HepG2 (cell line): Measurements from ENCODE around the gene TMEM158. TPM values are rescaled to one million over a fixed set of nuclear protein-coding genes. Genes with fewer than 3 reads are reported as not detected.

Source experiments
- ATAC-seq: fragments of 200-7000 bp; cut with Tn5 transposase; 3 replicates; pipeline ENCODE4 v1.9.1; 2020; ENCODE audit warnings: mild to moderate bottlenecking, moderate library complexity
- BruUV-seq: library from RNA; stranded (reverse); fragments of 400-500 nt; replicated peaks from 2 replicates; lab custom pipeline; 2021; lab: Mats Ljungman, UMichigan
- CTCF ChIA-PET: fragments of 300-600 bp; formaldehyde crosslinking; extraction: SDS; loops from one replicate; lab custom pipeline; 2021; ENCODE audit warnings: low total read pairs, inconsistent platforms, low intra/inter-chr PET ratio; lab: Yijun Ruan, JAX
- POLR2A ChIA-PET: fragments of 350-600 bp; sonication (Branson Sonifier 250); formaldehyde crosslinking; loops from one replicate; lab custom pipeline; 2020; ENCODE audit warnings: antibody characterized with exemption, inconsistent platforms; lab: Yijun Ruan, JAX
- DNase-seq: peaks from one replicate; pipeline ENCODE4 v3.0.0-alpha.2; 2015; ENCODE audit warnings: low spot score
- FAIRE-seq: peaks from 3 replicates; lab custom pipeline; 2011; peaks lifted over from hg19 to GRCh38; lab: Jason Lieb, UNC
- H2AFZ ChIP-seq: one replicate; pipeline ENCODE4 v1.6.1; 2011; ENCODE audit warnings: low read length, inconsistent platforms
- H3K27ac ChIP-seq: fragments of 300-600 bp; 3 replicates; pipeline ENCODE4 v1.8.0; 2011; ENCODE audit warnings: mixed run types, mild to moderate bottlenecking, mixed read lengths, low read length, inconsistent platforms; ENCODE audit not compliant: insufficient read depth; ENCODE audit errors: extremely low read length
- H3K27me3 ChIP-seq, 2 experiments: fragments of 200-600 bp in 1 of 2; 2 replicates in 1 of 2; 3 replicates in 1 of 2; pipeline versions ENCODE4 v1.6.0 to v1.8.0; 2011; ENCODE audit warnings: low read length in 2 of 2, mild to moderate bottlenecking in 2 of 2, moderate library complexity in 2 of 2, inconsistent platforms in 1 of 2; ENCODE audit not compliant: insufficient read depth in 2 of 2, control insufficient read depth in 1 of 2
- H3K36me3 ChIP-seq, 2 experiments: fragments of 200-600 bp in 1 of 2; replicated peaks in 1 of 2; 2 replicates in 1 of 2; 3 replicates in 1 of 2; pipeline versions ENCODE4 v1.5.1 to v1.8.0; 2011; ENCODE audit warnings: low read length in 2 of 2, inconsistent platforms in 1 of 2; ENCODE audit not compliant: insufficient read depth in 2 of 2, control insufficient read depth in 1 of 2
- H3K4me1 ChIP-seq: 2 replicates; pipeline ENCODE4 v1.5.1; 2012; ENCODE audit warnings: low read length, inconsistent platforms; ENCODE audit not compliant: insufficient read depth
- H3K4me2 ChIP-seq: 2 replicates; pipeline ENCODE4 v1.6.0; 2011; ENCODE audit warnings: low read depth, low read length, inconsistent platforms
- H3K4me3 ChIP-seq, 3 experiments: fragments of 200-600 bp in 1 of 3; sonication (generic), shearing (Covaris generic) in 1 of 3; replicated peaks in 1 of 3; 2 replicates each; pipeline ENCODE4 v1.5.1; 2011 to 2016; ENCODE audit warnings: low read length in 3 of 3, inconsistent platforms in 2 of 3, low read depth in 2 of 3, mild to moderate bottlenecking in 2 of 3, control low read depth in 1 of 3, mixed read lengths in 1 of 3; ENCODE audit not compliant: insufficient read depth in 1 of 3
- H3K79me2 ChIP-seq: one replicate; pipeline ENCODE4 v1.6.1; 2011; ENCODE audit warnings: low read length, inconsistent platforms; ENCODE audit not compliant: insufficient read depth
- H3K9ac ChIP-seq: 2 replicates; pipeline ENCODE4 v1.6.0; 2011; ENCODE audit warnings: mild to moderate bottlenecking, low read depth, low read length, inconsistent platforms; ENCODE audit not compliant: insufficient read depth
- H3K9me3 ChIP-seq: 2 replicates; pipeline ENCODE4 v1.5.1; 2012; ENCODE audit warnings: mild to moderate bottlenecking, low read length
- H4K20me1 ChIP-seq: 2 replicates; pipeline ENCODE4 v1.6.0; 2011; ENCODE audit warnings: inconsistent platforms, mild to moderate bottlenecking, low read length, moderate library complexity; ENCODE audit not compliant: insufficient read depth
- CEBPG ChIP-seq: IDR thresholded peaks from 2 replicates; pipeline ENCODE4 v1.6.1; 2016
- CENPBD1 ChIP-seq: sonication (generic); formaldehyde crosslinking; IDR thresholded peaks from 2 replicates; pipeline ENCODE4 v1.8.0; 2022; ENCODE audit warnings: missing genetic modification reagents, low read depth, mild to moderate bottlenecking, borderline replicate concordance
- FOXA1 ChIP-seq, 2 experiments: fragments of 450-650 bp in 1 of 2; sonication (generic) in 1 of 2; formaldehyde crosslinking in 1 of 2; IDR thresholded peaks; 2 replicates each; pipeline versions ENCODE4 v1.4.0 to v1.6.1; 2016 to 2020; ENCODE audit warnings: missing genetic modification reagents in 1 of 2
- HOXA3 ChIP-seq: sonication (generic); formaldehyde crosslinking; IDR thresholded peaks from 2 replicates; pipeline ENCODE4 v1.5.0; 2020; ENCODE audit warnings: missing genetic modification reagents
- SAP130 ChIP-seq: IDR thresholded peaks from 2 replicates; pipeline ENCODE4 v1.6.1; 2016; ENCODE audit warnings: low read depth
- TCF7L2 ChIP-seq: IDR thresholded peaks from 2 replicates; pipeline ENCODE4 v1.6.1; 2011; ENCODE audit warnings: mild to moderate bottlenecking, low read depth, low read length, moderate library complexity
- WIZ ChIP-seq: sonication (generic); formaldehyde crosslinking; IDR thresholded peaks from 2 replicates; pipeline ENCODE4 v1.5.1; 2020; ENCODE audit warnings: mild to moderate bottlenecking, missing genetic modification reagents
- ZNF180 ChIP-seq: sonication (generic); formaldehyde crosslinking; IDR thresholded peaks from 2 replicates; pipeline ENCODE4 v1.4.0; 2020; ENCODE audit warnings: low read depth, missing genetic modification reagents, borderline replicate concordance
- ZNF607 ChIP-seq: sonication (generic); formaldehyde crosslinking; IDR thresholded peaks from 2 replicates; pipeline ENCODE4 v1.5.1; 2020; ENCODE audit warnings: missing genetic modification reagents, mild to moderate bottlenecking, borderline replicate concordance
- WGBS: methylation state at CpG from one replicate; pipeline ENCODE4 v1.1.6; 2017; ENCODE audit warnings: low lambda C conversion rate; 5-methylcytosine and 5-hydroxymethylcytosine counted together
- in situ Hi-C: cut with HindIII; loops from 2 replicates; pipeline ENCODE4 v1.10.0; 2017; ENCODE audit warnings: low pct_unique_long_range_greater_than_20kb; ENCODE audit not compliant: extremely low pct_ligation_motif_present
- intact Hi-C: fragments of 100-400 bp; cut with micrococcal nuclease; formaldehyde crosslinking; loops from one replicate; pipeline ENCODE4 v1.10.0; 2022; ENCODE audit not compliant: unreplicated experiment
- polyA plus RNA-seq, 8 experiments: library from polyadenylated mRNA; depleted of rRNA in 3 of 8; stranded (reverse) in 7 of 8; unstranded in 1 of 8; fragments of >200 nt; fragmentation: Illumina TruSeq in 4 of 8; extraction: Trizol in 4 of 8; gene quantifications; 2 replicates each; pipeline versions ENCODE4 v1.2.1 to v1.2.3, GENCODE V29; 2011 to 2016; ENCODE audit warnings: low read depth in 4 of 8, missing spikeins in 1 of 8, mixed read lengths in 1 of 8; ENCODE audit not compliant: insufficient read depth in 1 of 8
- total RNA-seq, 5 experiments: library from RNA; depleted of rRNA; stranded (reverse); fragments of >200 nt; fragmentation: Illumina TruSeq; extraction: Trizol; gene quantifications; 2 replicates each; pipeline ENCODE4 v1.2.3, GENCODE V29; 2016; ENCODE audit warnings: low read depth in 1 of 5

TMEM158 gene
- total and polyA plus RNA-seq, 2 of the 13 experiments (the other 11 are each of a cell fraction or from before 2014, with no cell fraction given): 0.13 TPM; not detected in 1

DNA sequence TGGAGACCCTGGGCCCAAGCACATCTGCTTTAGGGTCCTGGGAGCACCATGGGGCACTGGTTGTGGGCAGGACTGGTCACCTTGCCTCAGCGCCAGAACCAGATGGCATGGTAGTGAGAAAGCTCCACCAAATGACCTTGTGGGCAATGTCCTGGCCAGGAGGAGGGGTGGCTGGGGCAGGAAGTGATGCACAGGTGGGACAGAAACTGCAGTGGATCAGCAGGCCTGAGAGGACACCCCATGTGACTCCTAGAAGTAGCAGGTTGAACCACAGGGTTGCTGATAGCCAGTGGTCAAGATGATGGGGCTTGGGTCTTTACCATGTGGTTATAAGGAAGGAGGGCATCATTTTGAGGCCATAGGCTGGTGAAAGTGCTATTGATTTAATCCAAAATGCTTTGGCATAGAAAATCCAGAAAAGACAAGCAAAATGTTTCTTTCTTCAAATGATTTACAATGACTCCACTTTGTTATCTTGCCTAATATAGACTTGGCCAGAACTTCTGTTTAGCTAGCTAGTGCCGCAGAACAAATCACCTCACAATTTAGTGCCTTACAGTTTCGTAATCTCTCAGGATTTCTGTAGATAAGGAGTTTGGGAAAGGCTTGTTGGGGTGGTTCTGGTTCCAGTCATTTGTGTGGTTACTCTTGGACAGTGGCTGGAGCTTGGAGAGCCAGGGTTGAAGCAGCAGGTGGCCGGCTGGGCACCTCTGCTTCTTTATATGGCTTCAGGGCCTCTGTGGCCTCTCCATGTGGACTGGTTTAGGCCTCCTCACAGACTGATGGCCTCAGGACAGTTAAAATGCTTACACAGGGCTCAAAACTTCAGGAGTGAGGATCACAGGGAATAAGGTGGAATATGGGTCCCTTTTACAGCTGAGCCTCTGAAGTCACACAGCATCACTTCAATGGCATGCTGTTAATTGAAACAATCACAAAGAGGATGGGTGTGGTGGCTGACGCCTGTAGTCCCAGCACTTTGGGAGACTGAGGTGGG is 27.5 kb downstream of the TMEM158 start:
- H3K27ac ChIP-seq: no peak overlapping the region
- POLR2A ChIA-PET: no interaction called here
- peaks cover 1 to 8% of the 10 kb centered on the region in 2 experiments; a peak in 3 of 5 replicates for H3K27me3 ChIP-seq
- BruUV-seq: no TSS peak
- TF ChIP-seq SAP130 (no peak), CEBPG (CRISPR knock-in tag) (no peak), WIZ (CRISPR knock-in tag) (no peak), HOXA3 (no peak), CENPBD1 (CRISPR knock-in tag) (no peak), TCF7L2 (no peak), ZNF180 (no peak), FOXA1 (IDR thresholded peaks at IDR 0.05) (no peak), FOXA1 (CRISPR knock-in tag; IDR thresholded peaks at IDR 0.05) (no peak), ZNF607 (CRISPR knock-in tag) (no peak)
- TF ChIP-seq, all 625 proteins: peak for 0
- no peak for FAIRE-seq
- Histone ChIP-seq H3K9ac (no peak overlapping the region), H2AFZ (no peak overlapping the region), H3K9me3 (no peaks in the 10 kb centered on the region), H3K79me2 (no peaks in the 10 kb centered on the region), H3K36me3 (no peaks in the 10 kb centered on the region), H4K20me1 (no peaks in the 10 kb centered on the region), H3K4me1 (peaks cover 19% of the 10 kb centered on the region), H3K4me3 (no peak overlapping the region), H3K4me2 (no peak overlapping the region)
- no peak for DNase-seq
- no peak for ATAC-seq
- CTCF ChIA-PET: no interaction called here
- 21% methylated on average over 4 of the region's 5 CpGs for WGBS
- in situ Hi-C loops: no loop called here
- intact Hi-C loops: no loop called here
